ENCODE results near the gene OR9A2.

OR9A2 gene

DNA sequence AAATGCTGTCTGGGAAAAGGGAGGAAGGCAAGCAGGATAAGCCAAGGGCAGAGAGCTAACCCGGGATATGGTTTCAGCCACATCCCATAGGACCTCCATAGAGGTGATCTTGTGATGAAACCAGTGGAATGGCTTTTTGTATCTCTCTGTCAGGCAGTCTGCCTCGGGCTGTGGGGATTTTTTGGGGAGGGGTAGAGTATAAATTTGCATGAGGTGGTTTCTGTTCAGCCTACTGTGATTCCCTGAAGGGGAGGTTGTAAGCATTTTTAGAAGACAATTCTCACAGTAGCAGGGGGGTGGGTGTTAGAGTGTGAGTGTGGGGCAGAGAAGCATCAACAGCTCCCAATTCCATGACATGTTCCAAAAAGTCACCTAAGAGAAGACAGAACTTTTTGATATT is 11.8 kb downstream of the OR9A2 start:
- ATAC-seq (replicated peaks; ENCODE audit: extremely low read depth, poor library complexity, severe bottlenecking) (no peak), DNase-seq (ENCODE audit: low spot score in 2 of 2) (no peak)
- Mint-ChIP-seq H3K27me3 (peaks cover 66% of the 10 kb centered on the region), H3K36me3 (ENCODE audit: insufficient read depth) (no peaks in the 10 kb centered on the region), H3K4me3 (no peak overlapping the region), H3K9me3 (no peaks in the 10 kb centered on the region), H3K4me1 (no peaks in the 10 kb centered on the region), H3K27ac (ENCODE audit: low read depth) (no peak overlapping the region)

DNA sequence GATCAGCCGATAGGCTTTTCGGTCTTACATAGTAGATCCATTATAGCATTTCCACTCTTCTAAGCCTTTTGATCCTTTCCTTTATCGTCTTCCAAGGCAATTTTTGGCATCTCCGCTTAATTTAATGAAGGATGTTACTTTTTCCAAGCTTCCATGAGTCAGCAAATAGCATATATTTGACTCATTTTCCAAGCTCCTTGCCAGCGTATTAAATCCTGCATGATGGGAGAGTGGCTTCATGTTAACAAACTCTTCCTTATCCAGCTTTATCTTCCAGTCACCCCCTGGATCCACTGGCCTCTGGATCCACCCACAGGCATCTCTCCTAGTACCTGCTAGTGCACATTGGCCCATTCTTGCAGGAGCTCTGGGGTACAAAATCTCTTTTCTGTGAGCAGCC is 13.0 kb downstream of the OR9A2 start:
- H3K27me3 Mint-ChIP-seq, result peaks cover 58% of the 10 kb centered on the region
- no peaks in the 10 kb centered on the region for H3K9me3 Mint-ChIP-seq
- no peak overlapping the region for H3K27ac Mint-ChIP-seq (ENCODE audit: low read depth)
- H3K4me1 Mint-ChIP-seq, result no peaks in the 10 kb centered on the region
- no peaks in the 10 kb centered on the region for H3K36me3 Mint-ChIP-seq (ENCODE audit: insufficient read depth)
- H3K4me3 Mint-ChIP-seq, result no peak overlapping the region
- no peak for DNase-seq (ENCODE audit: low spot score in 2 of 2)
- no peak for ATAC-seq (replicated peaks; ENCODE audit: extremely low read depth, poor library complexity, severe bottlenecking)

DNA sequence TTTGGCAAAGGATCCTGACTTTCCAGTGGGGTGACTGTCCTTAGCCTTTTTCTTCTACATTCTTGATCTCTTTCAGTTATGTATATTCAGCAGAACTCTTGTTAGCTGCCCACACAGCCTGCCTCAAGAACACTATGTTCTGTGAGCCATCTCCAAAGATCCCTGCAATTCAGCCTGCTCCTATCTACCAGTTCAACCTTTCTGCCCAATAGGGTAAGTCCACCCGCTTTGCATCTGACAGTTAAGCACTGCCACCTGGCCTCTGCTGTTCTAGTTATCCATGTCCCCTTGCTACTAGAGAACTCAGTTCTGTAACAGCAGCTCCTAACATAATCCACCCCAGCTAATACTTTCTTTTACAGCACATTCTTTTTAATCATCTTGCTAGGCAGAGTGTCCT is 13.5 kb downstream of the OR9A2 start:
- DNase-seq (ENCODE audit: low spot score in 2 of 2) (no peak), ATAC-seq (replicated peaks; ENCODE audit: extremely low read depth, poor library complexity, severe bottlenecking) (no peak)
- Mint-ChIP-seq H3K36me3 (ENCODE audit: insufficient read depth) (no peaks in the 10 kb centered on the region), H3K4me3 (no peak overlapping the region), H3K4me1 (no peaks in the 10 kb centered on the region), H3K27me3 (peaks cover 56% of the 10 kb centered on the region), H3K27ac (ENCODE audit: low read depth) (no peak overlapping the region), H3K9me3 (no peaks in the 10 kb centered on the region)

DNA sequence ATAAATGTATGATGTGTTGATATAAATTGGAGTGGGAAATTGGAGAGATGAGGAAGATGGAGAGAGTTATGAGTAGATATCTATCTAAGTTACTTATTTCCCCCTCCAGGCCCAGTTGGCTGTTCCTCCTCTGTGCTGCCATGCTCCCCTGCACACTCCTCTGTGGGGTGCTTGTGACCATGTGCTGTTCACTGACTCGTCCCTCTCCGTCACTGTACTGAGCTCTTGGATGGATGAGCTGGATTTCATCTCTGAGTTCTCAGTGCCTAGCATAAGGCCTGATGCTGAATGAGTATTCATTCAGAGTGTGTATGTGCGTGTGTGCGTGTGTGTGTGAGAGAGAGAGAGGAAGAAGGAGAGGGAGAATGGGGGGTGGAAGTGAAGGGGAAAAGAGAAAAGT is 14.5 kb downstream of the OR9A2 start:
- DNase-seq (ENCODE audit: low spot score in 2 of 2) (no peak), ATAC-seq (replicated peaks; ENCODE audit: extremely low read depth, poor library complexity, severe bottlenecking) (no peak)
- peaks cover 63% of the 10 kb centered on the region for H3K27me3 Mint-ChIP-seq
- H3K9me3 Mint-ChIP-seq, result no peaks in the 10 kb centered on the region
- H3K4me1 Mint-ChIP-seq, result peaks cover 5% of the 10 kb centered on the region
- peaks cover 1% of the 10 kb centered on the region for H3K36me3 Mint-ChIP-seq (ENCODE audit: insufficient read depth)
- H3K4me3 Mint-ChIP-seq, result no peak overlapping the region
- H3K27ac Mint-ChIP-seq (ENCODE audit: low read depth), result no peak overlapping the region

DNA sequence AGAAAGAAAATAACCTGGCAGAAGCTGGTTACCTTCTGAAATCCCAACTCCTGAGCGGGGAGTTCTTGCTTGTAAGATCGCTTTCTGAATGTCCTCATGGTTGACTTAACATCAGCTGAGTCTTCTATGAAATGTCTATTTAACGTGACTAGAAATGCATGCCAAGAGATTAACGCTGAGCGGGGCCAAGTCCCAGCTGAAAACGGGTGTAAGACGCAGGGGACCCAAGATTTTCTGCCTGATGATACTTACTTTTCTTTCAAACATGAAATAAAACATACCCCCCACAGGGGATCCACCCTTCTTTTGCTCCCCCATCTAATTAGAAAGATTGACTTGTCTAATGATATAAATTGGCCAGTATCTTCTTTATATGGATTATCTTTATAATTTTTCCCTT is 14.9 kb downstream of the OR9A2 start:
- Mint-ChIP-seq H3K27me3 (peaks cover 59% of the 10 kb centered on the region), H3K27ac (ENCODE audit: low read depth) (no peak overlapping the region), H3K9me3 (no peaks in the 10 kb centered on the region), H3K4me3 (no peak overlapping the region), H3K4me1 (peaks cover 5% of the 10 kb centered on the region), H3K36me3 (ENCODE audit: insufficient read depth) (peaks cover 1% of the 10 kb centered on the region)
- DNase-seq (ENCODE audit: low spot score in 2 of 2) (no peak), ATAC-seq (replicated peaks; ENCODE audit: extremely low read depth, poor library complexity, severe bottlenecking) (no peak)

DNA sequence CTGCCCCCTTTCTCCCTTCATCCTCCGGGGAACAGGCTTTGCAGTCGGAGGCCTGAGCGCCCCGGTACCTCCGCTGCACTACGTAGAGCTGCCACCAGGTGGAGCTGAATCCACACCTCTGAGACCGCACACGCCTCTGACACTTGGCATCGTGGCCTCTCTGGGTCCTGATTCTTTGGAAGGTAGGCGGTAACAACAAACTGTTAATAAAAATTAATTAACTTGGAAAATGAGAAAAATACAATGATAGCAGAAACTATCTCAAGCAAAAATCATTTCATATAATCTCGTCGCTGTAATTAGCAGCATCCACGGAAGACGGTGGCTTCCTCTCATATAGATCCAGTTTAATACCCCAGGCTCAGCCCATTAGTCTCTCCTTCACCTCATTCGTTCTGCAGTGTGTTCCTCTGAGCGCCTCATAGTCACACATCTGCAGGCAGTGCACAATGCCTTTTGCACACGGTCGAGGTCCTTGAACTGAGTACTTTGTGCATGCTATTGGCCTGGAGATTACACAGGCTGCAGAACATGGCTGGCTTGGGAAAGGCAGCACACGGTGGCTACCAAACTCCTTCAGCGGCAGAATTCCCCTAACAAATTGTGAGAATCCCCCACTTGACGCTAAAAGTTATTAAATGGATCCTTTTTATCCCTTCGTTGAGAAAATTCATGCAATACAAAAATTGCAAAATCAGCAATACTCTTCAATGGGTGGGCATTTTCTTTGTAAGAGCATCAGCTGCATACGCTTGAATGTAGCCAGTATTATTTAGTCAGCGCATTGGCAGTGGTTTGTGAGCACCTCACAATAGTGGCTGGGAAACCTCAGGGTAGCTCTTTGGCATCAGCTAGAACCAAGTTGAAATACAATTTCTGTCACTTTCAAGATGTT is 18.7 kb downstream of the OR9A2 start:
- Mint-ChIP-seq H3K4me3 (no peak overlapping the region), H3K27me3 (peaks cover 22% of the 10 kb centered on the region), H3K9me3 (no peaks in the 10 kb centered on the region), H3K36me3 (ENCODE audit: insufficient read depth) (peaks cover 1% of the 10 kb centered on the region), H3K4me1 (peaks cover 10% of the 10 kb centered on the region), H3K27ac (ENCODE audit: low read depth) (no peak overlapping the region)
- ATAC-seq (replicated peaks; ENCODE audit: extremely low read depth, poor library complexity, severe bottlenecking) (peak; percentile 84), DNase-seq (ENCODE audit: low spot score in 2 of 2) (peak; percentile 74 to 82)

DNA sequence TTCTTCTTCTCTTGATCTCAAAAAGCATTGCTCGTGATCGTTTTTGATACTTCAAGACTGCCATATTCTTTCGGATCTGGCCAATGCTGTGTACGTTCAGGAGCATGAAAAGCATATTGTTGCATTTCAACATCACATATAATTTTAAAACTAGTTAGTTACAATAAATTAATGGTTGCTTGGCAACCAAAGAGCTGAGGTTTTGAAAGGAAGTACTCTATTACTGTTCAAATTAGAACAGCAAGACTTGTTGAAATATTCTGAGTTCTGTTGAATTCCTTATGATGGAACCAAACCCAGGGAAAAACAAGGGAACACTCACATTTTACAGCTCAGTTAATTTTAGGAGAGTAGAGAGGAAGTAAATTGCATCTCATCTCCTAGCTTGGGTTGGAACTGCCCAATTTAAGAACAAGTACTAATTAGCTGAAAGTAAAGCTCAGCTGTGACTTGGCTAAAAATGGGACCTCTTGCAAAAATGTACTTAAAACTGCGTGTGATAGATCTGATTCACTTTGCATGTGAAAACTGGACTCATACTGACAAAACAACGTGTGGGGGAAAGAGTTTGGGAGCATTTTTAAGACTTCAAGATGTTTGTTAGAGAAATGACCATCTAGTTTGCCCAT is 21.2 kb downstream of the OR9A2 start:
- H3K4me3 Mint-ChIP-seq, result no peak overlapping the region
- ATAC-seq (replicated peaks; ENCODE audit: extremely low read depth, poor library complexity, severe bottlenecking) (no peak), DNase-seq (ENCODE audit: low spot score in 2 of 2) (no peak)
- H3K36me3 Mint-ChIP-seq (ENCODE audit: insufficient read depth), result peaks cover 1% of the 10 kb centered on the region
- no peaks in the 10 kb centered on the region for H3K9me3 Mint-ChIP-seq
- H3K27me3 Mint-ChIP-seq, result peaks cover 9% of the 10 kb centered on the region
- H3K27ac Mint-ChIP-seq (ENCODE audit: low read depth), result no peak overlapping the region
- peaks cover 14% of the 10 kb centered on the region for H3K4me1 Mint-ChIP-seq

DNA sequence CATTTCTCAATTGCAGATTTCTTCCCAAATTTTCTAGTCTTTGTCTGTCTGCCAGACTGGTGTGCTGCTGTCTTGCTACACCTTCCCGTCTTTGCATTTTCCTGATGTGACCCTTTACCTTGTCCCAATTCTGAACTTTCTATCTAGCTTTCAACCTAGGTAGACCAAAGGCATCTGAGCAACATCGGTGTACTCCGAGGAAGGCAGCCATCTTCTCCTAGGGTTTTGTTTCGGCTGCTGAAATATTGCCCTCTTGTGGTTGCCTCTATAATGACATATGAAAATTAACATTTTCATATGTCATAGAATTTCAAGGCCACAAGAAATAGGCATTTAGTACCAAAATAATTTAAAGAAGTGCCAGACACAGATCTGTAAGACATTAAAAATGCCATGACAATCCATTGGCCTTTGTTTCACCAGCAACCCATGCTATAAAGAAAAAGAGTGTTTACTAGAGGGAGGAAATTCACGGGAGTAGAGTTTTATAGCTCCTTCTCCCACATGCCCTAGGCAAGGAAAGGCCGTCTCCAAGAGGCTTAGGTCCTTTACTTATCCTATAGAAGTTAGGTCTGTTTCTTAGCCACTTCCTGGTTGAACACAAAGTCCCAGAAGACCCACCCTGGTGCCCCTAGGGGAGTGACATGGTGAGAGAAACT is 23.4 kb downstream of the OR9A2 start:
- DNase-seq (ENCODE audit: low spot score in 2 of 2), result peak in 1 of 2 donors; percentile 26
- Mint-ChIP-seq H3K36me3 (ENCODE audit: insufficient read depth) (peaks cover 1% of the 10 kb centered on the region), H3K4me1 (peaks cover 14% of the 10 kb centered on the region), H3K9me3 (no peaks in the 10 kb centered on the region), H3K27ac (ENCODE audit: low read depth) (peak overlapping the region; percentile 24), H3K27me3 (peaks cover 9% of the 10 kb centered on the region), H3K4me3 (peak overlapping the region; percentile 70)
- ATAC-seq (replicated peaks; ENCODE audit: extremely low read depth, poor library complexity, severe bottlenecking), result peak; percentile 66

DNA sequence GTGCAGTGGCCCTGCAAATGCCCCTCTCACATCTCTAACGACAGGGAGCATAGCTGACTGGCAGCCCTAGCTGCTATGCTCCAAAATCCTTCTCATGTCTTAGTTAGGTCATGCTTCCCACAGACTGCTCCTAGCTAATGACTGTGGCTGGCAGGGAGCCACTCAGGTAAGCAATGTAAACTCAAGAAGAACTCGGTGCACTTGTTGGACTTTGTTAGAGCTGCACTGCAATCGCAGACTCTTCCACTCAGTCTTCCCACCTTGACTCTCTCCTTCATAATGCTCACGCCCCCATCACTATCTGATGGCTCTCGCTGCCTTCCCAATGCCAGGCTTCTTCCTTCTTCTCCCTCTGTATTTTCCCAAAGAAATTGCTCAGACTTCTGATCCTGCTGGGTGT is 24.0 kb downstream of the OR9A2 start:
- Mint-ChIP-seq H3K36me3 (ENCODE audit: insufficient read depth) (peaks cover 1% of the 10 kb centered on the region), H3K4me3 (peak overlapping the region; percentile 70)
- ATAC-seq (replicated peaks; ENCODE audit: extremely low read depth, poor library complexity, severe bottlenecking), result no peak

DNA sequence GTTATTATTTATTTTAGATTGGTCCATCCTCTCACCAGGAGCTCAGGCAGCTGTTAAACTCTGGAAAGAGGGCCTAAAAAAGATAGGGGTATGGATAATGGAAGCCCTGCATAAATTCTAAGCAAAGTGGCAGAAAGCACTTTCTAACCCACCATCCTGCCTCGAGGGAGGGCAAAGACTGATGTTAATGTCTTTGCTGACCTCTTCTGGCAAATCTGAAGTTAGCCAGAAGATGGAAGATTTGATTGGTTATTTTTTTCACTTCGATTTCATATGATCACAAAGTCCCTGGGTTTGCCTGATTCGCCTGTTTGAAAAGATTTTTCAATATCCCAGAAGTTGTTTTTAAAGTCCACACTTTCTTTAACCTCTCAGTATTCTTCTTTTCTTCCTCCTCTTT is 24.8 kb downstream of the OR9A2 start:
- ATAC-seq (replicated peaks; ENCODE audit: extremely low read depth, poor library complexity, severe bottlenecking), result no peak

More for the DNA sequence above, 24.0 kb downstream of the OR9A2 start:
- H3K27ac Mint-ChIP-seq (ENCODE audit: low read depth), result peak overlapping the region; percentile 24
- H3K9me3 Mint-ChIP-seq, result no peaks in the 10 kb centered on the region
- no peak for DNase-seq (ENCODE audit: low spot score in 2 of 2)
- peaks cover 5% of the 10 kb centered on the region for H3K27me3 Mint-ChIP-seq
- peaks cover 12% of the 10 kb centered on the region for H3K4me1 Mint-ChIP-seq

DNA sequence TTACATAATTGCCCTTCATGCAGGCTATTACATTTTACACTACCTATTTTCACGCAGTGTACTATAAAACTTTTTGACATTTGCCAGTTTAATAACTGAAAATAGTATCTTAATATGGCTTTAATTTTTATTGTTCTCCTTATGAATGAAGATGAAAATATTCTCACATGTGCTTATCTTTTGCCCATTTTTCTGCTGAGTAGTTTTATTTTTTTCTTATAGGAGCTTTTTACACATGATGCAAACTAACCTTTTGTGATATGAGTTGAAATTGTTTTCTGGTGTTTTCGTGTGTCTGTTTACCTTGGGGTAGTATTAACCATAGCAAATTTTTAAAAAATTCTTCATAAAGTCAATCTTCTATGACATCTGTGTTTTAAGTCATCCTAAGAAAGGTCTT is 26.3 kb downstream of the OR9A2 start:
- ATAC-seq (replicated peaks; ENCODE audit: extremely low read depth, poor library complexity, severe bottlenecking) (no peak), DNase-seq (ENCODE audit: low spot score in 2 of 2) (no peak)
- Mint-ChIP-seq H3K9me3 (no peaks in the 10 kb centered on the region), H3K36me3 (ENCODE audit: insufficient read depth) (no peaks in the 10 kb centered on the region), H3K4me3 (no peak overlapping the region), H3K27ac (ENCODE audit: low read depth) (no peak overlapping the region), H3K4me1 (peaks cover 9% of the 10 kb centered on the region), H3K27me3 (no peaks in the 10 kb centered on the region)

More for the DNA sequence above, 24.8 kb downstream of the OR9A2 start:
- H3K9me3 Mint-ChIP-seq, result no peaks in the 10 kb centered on the region
- no peak for DNase-seq (ENCODE audit: low spot score in 2 of 2)
- H3K27me3 Mint-ChIP-seq, result no peaks in the 10 kb centered on the region
- no peaks in the 10 kb centered on the region for H3K36me3 Mint-ChIP-seq (ENCODE audit: insufficient read depth)
- H3K27ac Mint-ChIP-seq (ENCODE audit: low read depth), result no peak overlapping the region
- peaks cover 9% of the 10 kb centered on the region for H3K4me1 Mint-ChIP-seq
- H3K4me3 Mint-ChIP-seq, result no peak overlapping the region

DNA sequence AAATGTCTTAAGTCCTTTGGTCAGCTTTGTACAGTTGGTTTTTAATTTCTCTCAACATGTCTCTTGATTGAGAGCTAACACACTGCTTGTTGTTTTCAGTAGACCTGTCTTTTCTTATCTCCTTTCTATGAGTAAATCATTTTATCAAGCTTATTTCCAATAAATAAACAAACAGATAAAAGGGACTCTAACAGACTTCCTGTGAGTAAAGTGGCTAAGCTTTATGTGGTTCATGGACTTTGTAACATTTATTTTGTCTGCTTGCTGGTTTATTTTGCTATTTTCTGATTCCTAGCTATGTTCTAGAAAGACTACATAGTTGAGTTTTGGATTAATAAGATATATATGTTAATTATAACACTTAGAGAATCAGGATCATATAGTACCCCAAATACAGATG is 27.1 kb downstream of the OR9A2 start:
- no peaks in the 10 kb centered on the region for H3K9me3 Mint-ChIP-seq

More for the DNA sequence above, 27.1 kb downstream of the OR9A2 start:
- Mint-ChIP-seq H3K4me1 (peaks cover 9% of the 10 kb centered on the region), H3K27me3 (no peaks in the 10 kb centered on the region), H3K27ac (ENCODE audit: low read depth) (no peak overlapping the region), H3K36me3 (ENCODE audit: insufficient read depth) (no peaks in the 10 kb centered on the region), H3K4me3 (no peak overlapping the region)
- DNase-seq (ENCODE audit: low spot score in 2 of 2) (no peak), ATAC-seq (replicated peaks; ENCODE audit: extremely low read depth, poor library complexity, severe bottlenecking) (no peak)

Measured in central memory CD8-positive, alpha-beta T cell (primary cell).